Activated B cell treated with CpG ODN at 0.5 μM for 24 hours (primary cell): ENCODE data around the gene DISC1. TPM values are rescaled to one million over a fixed set of nuclear protein-coding genes. Genes with fewer than 3 reads are reported as not detected.

Source experiments
- ATAC-seq: fragments of 200-7000 bp; cut with Tn5 transposase; one replicate; pipeline ENCODE4 v1.10.0; 2021; ENCODE audit warnings: low read depth, mild to moderate bottlenecking, moderate library complexity
- CTCF ChIA-PET: fragments of 350-600 bp; sonication (Branson Sonifier 250); formaldehyde crosslinking; loops from one replicate; lab custom pipeline; 2021; ENCODE audit warnings: antibody characterized with exemption; lab: Charles Lee
- POLR2A ChIA-PET: fragments of 350-600 bp; sonication (Branson Sonifier 250); formaldehyde crosslinking; loops from one replicate; lab custom pipeline; 2021; ENCODE audit warnings: antibody characterized with exemption; lab: Charles Lee
- DNase-seq: peaks from one replicate; pipeline ENCODE4 v3.0.0; 2022
- H3K27ac Mint-ChIP-seq: one replicate; pipeline ENCODE4 v1.8.0; 2020; ENCODE audit warnings: mixed read lengths
- H3K27me3 Mint-ChIP-seq: one replicate; pipeline ENCODE4 v1.8.0; 2021; ENCODE audit warnings: mixed read lengths
- H3K36me3 Mint-ChIP-seq: one replicate; pipeline ENCODE4 v1.8.0; 2021; ENCODE audit warnings: low read depth, mixed read lengths
- H3K4me1 Mint-ChIP-seq: one replicate; pipeline ENCODE4 v1.8.0; 2021; ENCODE audit warnings: mixed read lengths
- H3K4me3 Mint-ChIP-seq: one replicate; pipeline ENCODE4 v1.8.0; 2020; ENCODE audit warnings: mild to moderate bottlenecking, mixed read lengths
- H3K9me3 Mint-ChIP-seq: one replicate; pipeline ENCODE4 v1.8.0; 2020; ENCODE audit warnings: mixed read lengths
- intact Hi-C: fragments of 100-400 bp; cut with micrococcal nuclease; formaldehyde crosslinking; loops from one replicate; pipeline ENCODE4 v1.15.1; 2024
- total RNA-seq: library from RNA; stranded (reverse); gene quantifications from 2 replicates; pipeline ENCODE4 v1.2.3, GENCODE V29; 2022
- TF ChIP-seq, protein P1 (sequence below): fragments of 200-600 bp; IDR thresholded peaks from one replicate; pipeline ENCODE4 v1.8.0; 2022; ENCODE audit warnings: antibody characterized with exemption, mild to moderate bottlenecking

The DISC1 gene
- total RNA-seq, 1 donor from 2014 or later = 2.4 TPM

GRCh38 chr1:231855361-231855760 lies 228.8 kb downstream of the DISC1 start:
- Mint-ChIP-seq H3K27me3 (no peaks in the 10 kb centered on the region), H3K36me3 (no peaks in the 10 kb centered on the region), H3K9me3 (no peaks in the 10 kb centered on the region), H3K4me1 (peaks cover 8% of the 10 kb centered on the region), H3K27ac (no peak overlapping the region), H3K4me3 (no peak overlapping the region)
- TF ChIP-seq, protein P1, sequence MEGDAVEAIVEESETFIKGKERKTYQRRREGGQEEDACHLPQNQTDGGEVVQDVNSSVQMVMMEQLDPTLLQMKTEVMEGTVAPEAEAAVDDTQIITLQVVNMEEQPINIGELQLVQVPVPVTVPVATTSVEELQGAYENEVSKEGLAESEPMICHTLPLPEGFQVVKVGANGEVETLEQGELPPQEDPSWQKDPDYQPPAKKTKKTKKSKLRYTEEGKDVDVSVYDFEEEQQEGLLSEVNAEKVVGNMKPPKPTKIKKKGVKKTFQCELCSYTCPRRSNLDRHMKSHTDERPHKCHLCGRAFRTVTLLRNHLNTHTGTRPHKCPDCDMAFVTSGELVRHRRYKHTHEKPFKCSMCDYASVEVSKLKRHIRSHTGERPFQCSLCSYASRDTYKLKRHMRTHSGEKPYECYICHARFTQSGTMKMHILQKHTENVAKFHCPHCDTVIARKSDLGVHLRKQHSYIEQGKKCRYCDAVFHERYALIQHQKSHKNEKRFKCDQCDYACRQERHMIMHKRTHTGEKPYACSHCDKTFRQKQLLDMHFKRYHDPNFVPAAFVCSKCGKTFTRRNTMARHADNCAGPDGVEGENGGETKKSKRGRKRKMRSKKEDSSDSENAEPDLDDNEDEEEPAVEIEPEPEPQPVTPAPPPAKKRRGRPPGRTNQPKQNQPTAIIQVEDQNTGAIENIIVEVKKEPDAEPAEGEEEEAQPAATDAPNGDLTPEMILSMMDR = no peak
- ChIA-PET POLR2A (no interaction called here), CTCF (interaction anchor here (1.6 kb wide), 1 partner anchor 11 kb away, joined by 4 read pairs; no protein-coding TSS in a partner anchor)
- DNase-seq = no peak
- no peak for ATAC-seq
- intact Hi-C loops = no loop called here

DNA sequence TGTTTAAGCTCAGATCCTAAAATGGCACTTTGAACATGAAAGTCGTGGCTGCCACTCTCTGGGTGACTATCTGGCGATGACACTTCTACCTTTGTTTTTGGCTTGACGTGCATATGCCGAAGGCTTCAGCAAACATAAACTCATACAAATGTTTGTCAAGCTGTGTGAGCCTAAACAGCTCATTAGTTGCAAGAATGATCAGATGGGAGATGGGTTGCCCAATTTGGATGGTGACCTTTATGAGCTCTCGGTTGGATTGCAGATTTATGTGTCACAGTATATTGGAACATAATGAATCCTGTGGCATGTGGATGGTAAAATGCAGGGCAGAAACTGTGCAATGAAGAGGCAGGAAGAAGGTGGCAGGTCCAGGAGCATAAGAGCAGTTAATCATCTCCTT lies 229.3 kb downstream of the DISC1 start:
- ChIA-PET POLR2A (no interaction called here), CTCF (interaction anchor here (0.7 to 1.6 kb wide), 2 partner anchors 11 to 12 kb away, joined by 4 read pairs; no protein-coding TSS in a partner anchor)
- intact Hi-C loops = no loop called here
- DNase-seq = no peak
- no peak overlapping the region for H3K27ac Mint-ChIP-seq
- ATAC-seq = no peak
- no peak overlapping the region for H3K4me3 Mint-ChIP-seq
- H3K9me3 Mint-ChIP-seq = no peaks in the 10 kb centered on the region
- TF ChIP-seq, protein P1 = no peak
- H3K4me1 Mint-ChIP-seq = peaks cover 8% of the 10 kb centered on the region
- H3K36me3 Mint-ChIP-seq = no peaks in the 10 kb centered on the region
- H3K27me3 Mint-ChIP-seq = no peaks in the 10 kb centered on the region

- Mint-ChIP-seq H3K4me3 (no peak overlapping the region), H3K4me1 (peaks cover 8% of the 10 kb centered on the region), H3K9me3 (no peaks in the 10 kb centered on the region), H3K27me3 (no peaks in the 10 kb centered on the region), H3K27ac (no peak overlapping the region), H3K36me3 (no peaks in the 10 kb centered on the region)
- TF ChIP-seq, protein P1 = no peak
- DNase-seq (no peak), ATAC-seq (no peak)
- intact Hi-C loops = no loop called here
- CTCF ChIA-PET = interaction anchor here (0.7 to 1.6 kb wide), 2 partner anchors 10 to 12 kb away, joined by 4 read pairs; no protein-coding TSS in a partner anchor
- POLR2A ChIA-PET = no interaction called here
Observed at GRCh38 chr1:231856426-231856825, 229.8 kb downstream of the DISC1 start.

DNA sequence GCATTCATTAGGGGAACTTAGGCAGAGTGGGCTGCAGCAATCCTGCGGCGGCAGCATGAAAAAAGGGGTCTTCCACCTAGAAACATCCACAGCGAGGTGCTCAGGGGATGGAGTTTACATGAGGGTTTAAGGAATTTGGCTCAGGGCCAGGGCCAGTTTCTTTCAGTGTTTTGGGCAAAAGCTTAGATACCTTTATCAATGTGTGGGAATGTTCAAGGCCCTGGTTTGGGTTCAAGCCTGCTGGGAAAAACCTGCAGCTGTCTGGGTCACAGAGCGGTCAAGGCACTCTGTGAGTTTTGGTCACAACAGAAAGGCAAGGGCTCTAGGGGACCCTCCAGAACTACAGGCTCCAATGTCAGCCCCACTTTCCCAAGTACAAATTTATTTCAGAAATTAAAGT lies 230.3 kb downstream of the DISC1 start:
- no peaks in the 10 kb centered on the region for H3K27me3 Mint-ChIP-seq
- H3K4me1 Mint-ChIP-seq = peaks cover 4% of the 10 kb centered on the region
- H3K27ac Mint-ChIP-seq = no peak overlapping the region
- ChIA-PET POLR2A (no interaction called here), CTCF (interaction anchor here (1.6 kb wide), 1 partner anchor 10 kb away, joined by 4 read pairs; no protein-coding TSS in a partner anchor)
- no peak overlapping the region for H3K4me3 Mint-ChIP-seq
- TF ChIP-seq, protein P1 = no peak
- intact Hi-C loops = no loop called here
- DNase-seq (no peak), ATAC-seq (no peak)
- no peaks in the 10 kb centered on the region for H3K36me3 Mint-ChIP-seq
- no peaks in the 10 kb centered on the region for H3K9me3 Mint-ChIP-seq

DNA sequence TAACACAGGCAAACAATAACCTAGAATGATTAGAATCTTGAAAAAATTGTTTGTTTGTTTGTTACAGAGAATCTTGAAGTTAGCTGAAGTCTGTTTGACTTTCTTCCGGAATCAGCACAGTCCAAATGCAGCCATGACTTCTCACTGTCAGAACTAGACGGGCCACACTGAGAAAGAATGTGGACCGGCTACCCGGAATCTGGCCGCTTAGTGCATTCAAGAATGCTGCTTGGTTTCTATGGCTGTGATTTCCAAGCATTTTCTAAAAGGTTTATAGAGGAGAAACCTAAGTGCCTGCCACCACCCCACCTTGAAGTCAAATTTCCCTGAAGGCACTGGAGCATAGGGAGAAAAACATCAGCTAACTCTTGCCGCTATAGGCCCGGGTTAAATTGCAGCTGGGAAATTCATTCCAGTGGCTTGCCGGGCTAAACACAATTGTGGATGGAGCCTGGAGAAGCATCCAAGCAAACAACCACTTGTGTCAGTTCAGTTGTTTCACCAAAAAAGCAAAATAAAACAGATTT lies 231.1 kb downstream of the DISC1 start:
- TF ChIP-seq, protein P1 = no peak
- H3K27ac Mint-ChIP-seq = no peak overlapping the region
- no peaks in the 10 kb centered on the region for H3K4me1 Mint-ChIP-seq
- CTCF ChIA-PET = no interaction called here
- DNase-seq (no peak), ATAC-seq (no peak)
- POLR2A ChIA-PET = no interaction called here
- no peaks in the 10 kb centered on the region for H3K9me3 Mint-ChIP-seq
- H3K36me3 Mint-ChIP-seq = no peaks in the 10 kb centered on the region
- intact Hi-C loops = no loop called here
- H3K4me3 Mint-ChIP-seq = no peak overlapping the region
- no peaks in the 10 kb centered on the region for H3K27me3 Mint-ChIP-seq
